Right lobe of liver (tissue), 4 donors: ENCODE measurements around the gene SLC9C1.

Source experiments
- POLR2A ChIP-seq: fragments of 450-650 bp; IDR thresholded peaks from one replicate; pipeline ENCODE4 v1.6.1; 2017; ENCODE audit warnings: antibody characterized with exemption, mild to moderate bottlenecking
- TF ChIP-seq, protein P1 (sequence below), 4 donors: fragments of 200-600 bp in 3 of 4; fragments of 450-650 bp in 1 of 4; IDR thresholded peaks; one replicate each; pipeline versions ENCODE4 v1.5.1 to v1.8.0; 2016 to 2022; ENCODE audit warnings: antibody characterized with exemption in 4 of 4, mild to moderate bottlenecking in 2 of 4
- donor health status: DM: no; HTN: no; CAD: no.
- donor health status: DM: no; HTN: no; CAD: no.
- donor health status: DM: no; HTN: yes; CAD: no.

DNA sequence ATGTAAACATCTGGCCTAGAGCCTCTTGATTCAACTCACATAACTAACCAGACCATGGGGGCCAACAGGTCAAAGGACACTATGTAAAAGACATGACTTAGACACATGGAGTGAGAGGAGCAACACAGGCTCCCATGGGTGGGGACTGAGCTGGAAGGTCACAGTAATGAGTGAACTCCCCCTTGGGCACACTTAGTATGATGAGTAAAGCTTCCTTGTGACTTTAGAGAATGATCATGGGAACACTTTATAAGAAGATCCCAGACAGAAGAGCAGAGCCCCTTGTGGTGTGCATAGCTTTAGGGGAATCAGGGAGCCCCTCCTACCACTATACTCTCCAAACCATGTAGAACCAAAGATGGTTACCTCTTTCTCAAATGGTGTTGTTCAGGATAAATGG is 171.1 kb downstream of the SLC9C1 start:
- TF ChIP-seq, protein P1, sequence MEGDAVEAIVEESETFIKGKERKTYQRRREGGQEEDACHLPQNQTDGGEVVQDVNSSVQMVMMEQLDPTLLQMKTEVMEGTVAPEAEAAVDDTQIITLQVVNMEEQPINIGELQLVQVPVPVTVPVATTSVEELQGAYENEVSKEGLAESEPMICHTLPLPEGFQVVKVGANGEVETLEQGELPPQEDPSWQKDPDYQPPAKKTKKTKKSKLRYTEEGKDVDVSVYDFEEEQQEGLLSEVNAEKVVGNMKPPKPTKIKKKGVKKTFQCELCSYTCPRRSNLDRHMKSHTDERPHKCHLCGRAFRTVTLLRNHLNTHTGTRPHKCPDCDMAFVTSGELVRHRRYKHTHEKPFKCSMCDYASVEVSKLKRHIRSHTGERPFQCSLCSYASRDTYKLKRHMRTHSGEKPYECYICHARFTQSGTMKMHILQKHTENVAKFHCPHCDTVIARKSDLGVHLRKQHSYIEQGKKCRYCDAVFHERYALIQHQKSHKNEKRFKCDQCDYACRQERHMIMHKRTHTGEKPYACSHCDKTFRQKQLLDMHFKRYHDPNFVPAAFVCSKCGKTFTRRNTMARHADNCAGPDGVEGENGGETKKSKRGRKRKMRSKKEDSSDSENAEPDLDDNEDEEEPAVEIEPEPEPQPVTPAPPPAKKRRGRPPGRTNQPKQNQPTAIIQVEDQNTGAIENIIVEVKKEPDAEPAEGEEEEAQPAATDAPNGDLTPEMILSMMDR (IDR thresholded peaks at IDR 0.05) = no peak
- no peak for TF ChIP-seq POLR2A
